HG03159 (cell line): ENCODE data around the gene VPS41.

Experiments used
- ATAC-seq: cut with Tn5 transposase; IDR thresholded peaks from one replicate; pipeline ENCODE4 v1.9.1; 2021; ENCODE audit warnings: mild to moderate bottlenecking, moderate library complexity; ENCODE audit not compliant: unreplicated experiment

The VPS41 gene

GRCh38 chr7:38744746-38745145 is 164.2 kb downstream of the VPS41 start:
- no peak for ATAC-seq

DNA sequence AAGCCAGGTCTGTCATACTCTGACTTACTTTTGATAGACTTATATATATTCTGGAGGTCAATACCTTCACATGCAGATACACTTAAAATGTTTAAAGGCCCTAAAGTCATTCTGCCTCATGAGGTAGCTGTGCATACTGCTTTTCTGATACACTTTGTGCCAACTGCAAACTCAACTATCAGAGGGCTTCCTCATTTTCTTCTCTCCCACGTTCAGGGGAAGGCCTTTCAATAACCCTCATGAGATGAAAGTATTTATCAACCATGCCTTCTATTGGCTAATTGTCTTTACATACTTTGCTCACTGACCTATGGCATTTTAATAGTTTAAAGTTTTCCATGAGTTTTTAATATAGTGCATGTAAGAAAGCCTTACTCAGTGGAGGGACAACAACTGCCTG is 165.1 kb downstream of the VPS41 start:
- no peak for ATAC-seq

DNA sequence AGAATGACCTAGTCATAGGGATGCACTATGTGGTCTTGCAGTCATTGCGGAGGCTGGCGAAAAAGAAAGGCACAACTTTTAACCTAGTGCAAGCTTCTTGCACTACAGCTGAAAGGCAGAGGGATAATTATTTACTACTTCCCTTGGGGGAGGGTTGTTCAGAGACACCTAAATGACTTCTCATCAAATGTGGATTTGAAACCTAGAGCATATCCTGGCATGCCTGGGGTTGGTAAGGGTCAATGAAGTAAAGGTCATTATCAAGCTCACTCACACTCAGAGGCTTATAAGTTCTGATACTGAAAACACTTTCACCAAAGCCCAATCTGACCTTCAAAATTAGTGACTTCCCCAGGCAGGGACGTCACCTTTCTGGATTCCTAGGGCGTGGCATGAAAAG is 168.9 kb downstream of the VPS41 start:
- no peak for ATAC-seq

DNA sequence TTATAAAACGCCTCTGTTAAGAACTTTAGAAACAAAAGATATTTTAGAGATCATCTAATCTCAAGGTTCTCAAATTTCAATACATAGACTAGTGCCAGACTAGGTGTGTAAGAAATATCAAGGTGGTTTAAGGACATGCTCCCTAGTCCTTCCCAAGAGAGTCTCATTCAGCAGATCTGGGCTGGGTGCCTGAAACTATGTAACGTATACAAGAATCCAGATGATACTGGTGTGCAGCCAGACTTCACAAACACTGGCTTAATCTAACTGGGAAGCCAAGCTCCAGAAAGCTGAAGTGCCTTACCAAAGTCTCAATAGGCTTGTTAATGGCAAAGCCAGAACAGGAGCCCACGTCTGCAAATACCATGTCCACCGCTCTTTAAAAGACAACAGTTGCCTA is 172.9 kb downstream of the VPS41 start:
- ATAC-seq: no peak

DNA sequence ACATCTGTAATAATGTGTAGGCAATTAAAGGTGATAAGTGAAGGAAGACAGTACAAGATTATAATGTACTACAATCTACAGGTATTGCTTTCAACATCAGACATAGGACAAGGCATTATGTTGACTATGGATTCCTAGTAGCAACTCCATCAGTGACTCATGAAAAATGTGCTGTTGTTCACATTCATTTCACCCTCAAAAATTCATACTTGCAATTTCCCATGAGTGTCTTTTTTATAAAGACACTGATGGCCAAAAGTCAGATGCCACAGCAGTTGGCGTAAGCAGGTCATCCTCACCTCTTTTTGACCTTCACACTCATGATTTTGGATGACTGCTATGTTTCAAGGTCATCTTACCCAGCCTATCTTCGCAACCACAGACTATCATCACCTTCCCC is 177.8 kb downstream of the VPS41 start:
- ATAC-seq: no peak

DNA sequence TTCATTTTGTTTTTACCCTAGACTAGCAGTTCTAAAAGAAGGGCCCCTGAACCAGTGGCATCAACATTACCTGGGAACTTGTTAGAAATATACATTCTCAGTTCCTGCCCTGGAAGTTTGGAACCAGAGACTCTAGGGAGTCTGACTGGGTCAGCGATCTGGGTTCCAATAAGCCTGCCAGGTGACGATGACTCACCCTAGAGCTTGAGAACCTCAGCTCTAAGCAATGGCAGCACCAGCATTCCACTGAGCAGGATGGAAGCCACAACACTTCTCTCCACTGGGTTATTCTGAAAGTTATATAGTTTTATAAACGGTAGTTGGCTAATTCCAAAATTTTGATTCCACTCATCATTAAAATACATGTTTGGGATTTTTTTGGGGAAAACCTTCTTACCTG is 180.8 kb downstream of the VPS41 start:
- no peak for ATAC-seq

DNA sequence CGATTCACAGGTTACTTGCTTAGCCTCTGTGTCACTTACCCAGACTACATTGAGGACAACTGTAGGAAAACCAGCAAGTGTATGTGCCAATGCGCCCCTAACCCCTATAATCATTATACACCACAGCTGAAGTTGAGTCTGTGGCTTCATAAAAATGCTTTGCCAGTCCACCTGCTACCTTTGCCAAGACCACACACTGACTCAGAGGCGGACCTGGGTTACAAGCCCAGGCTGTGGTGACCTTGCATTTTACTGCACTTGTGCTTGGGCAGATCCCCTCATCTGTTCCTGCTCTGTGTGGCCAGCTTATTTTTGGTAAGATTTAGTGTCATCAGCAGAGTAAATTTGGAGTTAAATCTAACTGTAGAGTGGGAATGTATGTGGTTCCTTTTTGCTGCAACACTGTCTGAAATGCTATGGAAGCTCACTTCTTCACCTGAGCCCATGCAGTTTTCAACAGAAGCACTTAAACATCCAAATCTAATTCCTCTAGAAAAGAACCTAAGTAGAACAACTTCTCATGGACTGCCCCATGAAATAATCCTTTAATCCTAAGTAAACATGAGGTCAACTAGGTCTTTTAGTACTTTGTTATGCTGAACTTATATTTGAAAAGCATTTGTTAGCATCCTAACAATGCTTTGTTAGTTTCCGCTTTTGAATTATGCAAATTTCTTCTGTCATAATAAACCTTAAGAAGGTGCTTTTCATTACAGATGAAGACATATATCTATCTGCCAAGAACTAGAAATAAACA is 181.6 kb downstream of the VPS41 start:
- ATAC-seq: no peak

- no peak for ATAC-seq
These were observed 185.7 kb downstream of the VPS41 start for GRCh38 chr7:38723327-38723726.

- ATAC-seq: no peak
These were observed 192.6 kb downstream of the VPS41 start for GRCh38 chr7:38716397-38716796.

DNA sequence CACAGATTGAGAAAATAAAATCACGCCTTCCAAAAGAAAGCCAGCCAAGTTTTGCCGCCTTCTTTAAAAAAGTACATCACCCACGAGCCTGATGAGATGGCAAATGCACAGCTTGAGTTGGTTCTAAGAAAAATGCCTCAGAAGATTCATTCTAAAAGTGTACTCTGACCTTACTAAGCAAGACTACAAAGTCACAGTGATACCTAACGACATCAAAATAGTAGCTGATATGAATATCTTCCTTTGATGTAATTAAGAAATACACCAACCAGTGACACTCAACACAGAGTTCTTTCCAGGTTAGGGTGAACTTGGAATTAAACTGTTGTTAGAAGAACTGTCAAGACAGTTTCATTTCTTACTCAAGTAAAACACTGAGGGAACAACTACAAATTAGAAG is 199.9 kb downstream of the VPS41 start:
- ATAC-seq: no peak

- no peak for ATAC-seq
These were observed 204.2 kb downstream of the VPS41 start for GRCh38 chr7:38704751-38705150.

DNA sequence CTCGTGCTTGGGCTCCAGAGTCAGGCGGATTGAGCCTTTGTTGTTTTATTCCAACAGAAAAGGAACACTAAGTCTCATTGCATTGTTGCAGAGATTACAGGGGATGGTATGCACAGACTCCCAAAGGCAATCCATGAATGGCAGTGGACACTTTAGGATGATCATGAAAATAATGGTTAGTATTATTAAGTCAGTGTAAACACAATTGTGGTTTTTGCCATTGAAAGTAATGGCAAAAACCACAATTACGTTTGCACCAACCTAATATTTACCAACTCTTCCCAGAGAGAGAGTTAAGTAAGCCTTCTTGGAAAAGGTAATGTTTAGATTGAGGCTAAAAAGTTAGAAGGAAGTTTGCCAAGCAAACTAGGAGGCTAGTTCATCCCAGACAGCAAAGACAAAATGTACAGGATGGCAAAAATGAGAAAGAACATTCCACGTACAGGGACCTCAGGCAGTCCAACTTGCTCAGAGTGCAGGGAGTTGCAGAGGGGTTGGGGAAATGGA is 204.9 kb downstream of the VPS41 start:
- no peak for ATAC-seq

- no peak for ATAC-seq
These were observed 205.9 kb downstream of the VPS41 start for GRCh38 chr7:38703093-38703492.

GRCh38 chr7:38702002-38702535 is 206.9 kb downstream of the VPS41 start:
- ATAC-seq: no peak

- no peak for ATAC-seq
These were observed 208.9 kb downstream of the VPS41 start for GRCh38 chr7:38700116-38700515.

DNA sequence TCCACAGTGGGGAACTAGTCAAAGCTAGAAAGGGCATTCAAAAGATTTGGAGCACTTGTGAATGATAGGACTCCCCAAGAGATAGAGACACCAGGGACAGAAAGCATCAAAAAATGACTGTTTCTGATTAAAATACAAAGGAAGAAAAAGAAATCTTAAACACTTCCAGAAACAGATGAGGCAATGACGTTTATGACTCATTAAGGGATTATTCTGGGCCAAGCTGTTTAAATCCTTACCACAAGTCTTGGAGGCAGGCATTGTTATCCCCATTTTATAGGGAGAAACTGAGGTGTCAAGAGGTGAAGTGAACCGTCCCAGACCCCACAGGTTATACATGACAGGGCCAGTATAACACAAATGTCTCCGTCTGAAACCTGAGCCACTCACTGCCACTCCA is 209.5 kb downstream of the VPS41 start:
- no peak for ATAC-seq

DNA sequence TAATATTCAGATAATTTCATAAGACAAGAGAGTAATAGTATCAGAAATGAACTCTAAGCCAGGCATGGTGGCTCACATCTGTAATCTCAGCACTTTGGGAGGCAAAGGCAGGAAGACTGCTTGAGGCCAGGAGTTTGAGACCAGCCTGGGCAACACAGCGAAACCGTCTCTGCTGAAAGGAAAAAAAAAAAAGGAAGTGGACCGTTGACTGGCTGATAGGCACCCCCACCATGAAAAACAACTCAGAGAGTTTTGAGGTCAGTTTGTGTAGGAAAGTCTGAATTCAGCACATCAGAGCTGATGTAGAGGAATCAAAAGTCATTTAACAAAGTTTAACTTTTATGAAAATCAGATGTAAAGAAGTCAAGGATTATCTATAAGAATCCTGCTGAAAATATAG is 214.7 kb downstream of the VPS41 start:
- ATAC-seq: no peak

DNA sequence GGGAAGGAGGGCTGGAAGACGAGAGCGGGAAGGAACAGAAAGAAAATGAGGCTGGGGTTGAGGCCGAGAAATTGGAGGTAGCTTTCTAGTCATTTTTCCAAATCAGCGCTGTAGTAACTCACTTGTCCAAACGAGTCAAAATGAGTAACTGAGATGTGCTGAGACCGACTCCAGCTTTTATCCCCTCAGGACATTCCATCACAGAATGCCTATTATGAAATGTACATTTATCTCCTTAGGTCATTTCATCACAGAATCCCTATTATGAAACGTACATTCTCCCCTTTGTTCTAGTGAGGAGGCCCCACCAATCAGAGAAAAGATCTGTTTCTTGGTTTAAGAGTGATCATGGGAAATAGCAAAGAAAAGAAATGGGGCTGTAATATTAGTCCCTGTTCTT is 222.1 kb downstream of the VPS41 start:
- no peak for ATAC-seq

- ATAC-seq: no peak
These were observed 223.1 kb downstream of the VPS41 start for GRCh38 chr7:38685851-38686250.

DNA sequence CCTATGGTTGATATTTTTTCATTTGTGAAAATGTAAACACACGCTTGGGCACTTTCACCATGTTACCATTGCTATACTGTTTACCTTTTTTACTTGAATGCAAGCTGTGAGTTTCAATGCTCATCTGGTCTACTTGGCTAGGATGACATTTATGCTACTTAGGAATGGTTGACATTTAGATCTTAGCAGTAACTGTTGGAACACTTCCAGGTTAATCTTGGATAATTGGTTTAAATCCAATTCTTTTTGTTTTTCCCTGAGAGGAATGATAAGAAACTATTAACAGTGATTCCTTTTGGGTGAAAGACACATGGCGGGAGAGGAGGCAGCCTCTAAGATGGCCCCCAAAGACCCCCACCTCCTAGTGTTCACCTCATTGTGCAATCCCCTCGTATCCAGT is 226.4 kb downstream of the VPS41 start:
- ATAC-seq: no peak

DNA sequence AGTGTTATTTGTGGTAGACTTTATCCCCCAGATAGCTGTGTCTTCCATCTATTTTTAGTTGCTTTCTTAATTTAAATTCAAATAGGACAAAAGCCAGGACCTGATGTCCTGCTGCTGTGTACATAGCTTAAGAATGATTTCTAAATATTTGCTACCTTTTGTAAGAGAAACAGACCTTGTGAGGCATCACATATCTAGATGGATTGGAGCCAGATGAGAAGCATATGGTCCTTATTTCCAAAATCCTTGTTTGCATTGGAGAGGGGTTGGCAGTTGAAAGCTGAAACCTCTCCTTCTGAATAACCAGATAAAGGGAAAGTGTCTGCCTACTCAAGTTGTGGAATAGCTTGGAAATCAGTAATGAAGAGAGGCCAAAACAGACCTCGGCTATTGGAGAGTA is 227.1 kb downstream of the VPS41 start:
- ATAC-seq: no peak

GRCh38 chr7:38679419-38679818 is 229.6 kb downstream of the VPS41 start:
- no peak for ATAC-seq

GRCh38 chr7:38678698-38679054 is 230.3 kb downstream of the VPS41 start:
- ATAC-seq: no peak
